Lung (tissue), 12 donors: Measurements from ENCODE around the gene ARHGAP15. TPM values are rescaled to one million over a fixed set of nuclear protein-coding genes. Genes with fewer than 3 reads are reported as not detected.
"Not testable (repeated sequence)": the region's sequence is repeated elsewhere in the genome, so short reads cannot be mapped to it uniquely, and the experiment has no call there.

Experiments
- ATAC-seq: fragments of 200-7000 bp; cut with Tn5 transposase; one replicate; pipeline ENCODE4 v1.9.1; 2020; ENCODE audit warnings: moderate number of reproducible peaks; ENCODE audit not compliant: insufficient read depth, low FRiP score
- DNase-seq, 3 donors: peaks; one replicate each; pipeline ENCODE4 v3.0.0-alpha.2; 2013 to 2017
- H3K27ac ChIP-seq, 2 donors: one replicate each; pipeline ENCODE4 v1.5.1; 2013; ENCODE audit warnings: mild to moderate bottlenecking in 2 of 2, moderate library complexity in 2 of 2, control low read depth in 1 of 2, inconsistent platforms in 1 of 2, low read depth in 1 of 2, low read length in 1 of 2
- H3K27me3 ChIP-seq, 3 donors: one replicate each; pipeline ENCODE4 v1.5.1; 2013; ENCODE audit warnings: low read length in 2 of 3; ENCODE audit not compliant: control insufficient read depth in 3 of 3, insufficient read depth in 3 of 3
- H3K36me3 ChIP-seq, 4 donors: one replicate each; pipeline ENCODE4 v1.5.1; 2013; ENCODE audit warnings: low read length in 4 of 4, mild to moderate bottlenecking in 1 of 4, moderate library complexity in 1 of 4; ENCODE audit not compliant: control insufficient read depth in 4 of 4, insufficient read depth in 4 of 4
- H3K4me1 ChIP-seq, 5 donors: one replicate each; pipeline ENCODE4 v1.5.1; 2013; ENCODE audit warnings: low read length in 5 of 5, mild to moderate bottlenecking in 2 of 5, moderate library complexity in 1 of 5; ENCODE audit not compliant: control insufficient read depth in 5 of 5, insufficient read depth in 5 of 5
- H3K4me3 ChIP-seq: one replicate; pipeline ENCODE4 v1.5.1; 2013; ENCODE audit warnings: mild to moderate bottlenecking, control low read depth, moderate library complexity
- H3K9ac ChIP-seq, 2 donors: one replicate each; pipeline ENCODE4 v1.5.1; 2013; ENCODE audit warnings: low read length in 2 of 2, control low read depth in 1 of 2; ENCODE audit not compliant: insufficient read depth in 1 of 2
- H3K9me3 ChIP-seq, 4 donors: one replicate each; pipeline ENCODE4 v1.5.1; 2013; ENCODE audit warnings: low read length in 3 of 4, mild to moderate bottlenecking in 1 of 4, moderate library complexity in 1 of 4; ENCODE audit not compliant: control insufficient read depth in 4 of 4, insufficient read depth in 3 of 4
- WGBS, 2 donors: extraction: QIAGEN DNeasy Blood & Tissue Kit; methylation state at CpG; one replicate each; pipeline ENCODE4 v1.1.7; 2013; 5-methylcytosine and 5-hydroxymethylcytosine counted together
- polyA plus RNA-seq, 2 donors: library from polyadenylated mRNA; stranded (reverse); fragments of 200-250 nt; gene quantifications; one replicate each; pipeline ENCODE4 v1.2.1, GENCODE V29; 2013
- total RNA-seq, 2 donors: library from RNA; depleted of rRNA in 1 of 2; stranded (reverse); fragments of >200 nt in 1 of 2; gene quantifications; one replicate each; pipeline ENCODE4 v1.2.1, GENCODE V29; 2014 to 2021
- TF ChIP-seq, protein P1 (sequence below): IDR thresholded peaks from 2 replicates; pipeline ENCODE4 v1.5.1; 2012; ENCODE audit warnings: mild to moderate bottlenecking; ENCODE audit errors: control extremely low read depth, extremely low read depth
- donor health status: control.
- donor health status: control.
- donor health status: Bipolar disorder and iron deficiency.
- donor health status: healthy.
- donor health status: DM: yes; HTN: yes; CAD: no.

ARHGAP15 gene
- total and polyA plus RNA-seq, 4 donors = 5.9 to 74.3 (median 13.2) TPM

DNA sequence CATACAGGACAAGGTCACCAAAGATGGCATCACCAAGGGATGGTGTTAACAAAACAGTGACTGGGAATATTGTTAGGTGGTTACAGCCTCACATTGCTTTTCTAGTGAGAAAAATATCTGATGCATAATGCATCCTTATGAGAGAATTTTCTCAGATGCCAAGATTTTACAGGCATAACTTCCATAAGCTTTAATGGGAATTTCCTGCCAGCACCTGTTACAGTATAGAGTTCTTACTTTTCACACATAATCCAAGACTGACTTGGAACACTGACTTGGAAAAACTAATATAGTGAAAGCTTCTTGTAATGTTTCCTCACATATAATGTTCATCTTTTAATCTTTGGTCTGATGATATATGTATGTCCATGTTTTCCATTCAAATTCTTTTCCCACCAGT, 402.8 kb downstream of the ARHGAP15 start:
- DNase-seq (no peak), ATAC-seq (no peak)
- Histone ChIP-seq H3K9me3 (no peaks in the 10 kb centered on the region), H3K4me3 (no peak overlapping the region), H3K27ac (no peak overlapping the region), H3K4me1 (peaks cover 0 to 8% (median 0%) of the 10 kb centered on the region in 5 donors), H3K36me3 (no peaks in the 10 kb centered on the region), H3K9ac (no peak overlapping the region), H3K27me3 (no peaks in the 10 kb centered on the region)
- TF ChIP-seq, protein P1, sequence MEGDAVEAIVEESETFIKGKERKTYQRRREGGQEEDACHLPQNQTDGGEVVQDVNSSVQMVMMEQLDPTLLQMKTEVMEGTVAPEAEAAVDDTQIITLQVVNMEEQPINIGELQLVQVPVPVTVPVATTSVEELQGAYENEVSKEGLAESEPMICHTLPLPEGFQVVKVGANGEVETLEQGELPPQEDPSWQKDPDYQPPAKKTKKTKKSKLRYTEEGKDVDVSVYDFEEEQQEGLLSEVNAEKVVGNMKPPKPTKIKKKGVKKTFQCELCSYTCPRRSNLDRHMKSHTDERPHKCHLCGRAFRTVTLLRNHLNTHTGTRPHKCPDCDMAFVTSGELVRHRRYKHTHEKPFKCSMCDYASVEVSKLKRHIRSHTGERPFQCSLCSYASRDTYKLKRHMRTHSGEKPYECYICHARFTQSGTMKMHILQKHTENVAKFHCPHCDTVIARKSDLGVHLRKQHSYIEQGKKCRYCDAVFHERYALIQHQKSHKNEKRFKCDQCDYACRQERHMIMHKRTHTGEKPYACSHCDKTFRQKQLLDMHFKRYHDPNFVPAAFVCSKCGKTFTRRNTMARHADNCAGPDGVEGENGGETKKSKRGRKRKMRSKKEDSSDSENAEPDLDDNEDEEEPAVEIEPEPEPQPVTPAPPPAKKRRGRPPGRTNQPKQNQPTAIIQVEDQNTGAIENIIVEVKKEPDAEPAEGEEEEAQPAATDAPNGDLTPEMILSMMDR = no peak

GRCh38 chr2:143533846-143534245, 404.6 kb downstream of the ARHGAP15 start:
- 92 to 94% methylated on average over 4 of the region's 4 CpGs for WGBS, 2 donors
- H3K27me3 ChIP-seq = no peaks in the 10 kb centered on the region
- no peak overlapping the region for H3K4me3 ChIP-seq
- TF ChIP-seq, protein P1 = no peak
- no peak for ATAC-seq
- no peaks in the 10 kb centered on the region for H3K4me1 ChIP-seq
- H3K27ac ChIP-seq = no peak overlapping the region
- no peak overlapping the region for H3K9ac ChIP-seq
- H3K9me3 ChIP-seq = no peaks in the 10 kb centered on the region
- H3K36me3 ChIP-seq = no peaks in the 10 kb centered on the region
- no peak for DNase-seq

DNA sequence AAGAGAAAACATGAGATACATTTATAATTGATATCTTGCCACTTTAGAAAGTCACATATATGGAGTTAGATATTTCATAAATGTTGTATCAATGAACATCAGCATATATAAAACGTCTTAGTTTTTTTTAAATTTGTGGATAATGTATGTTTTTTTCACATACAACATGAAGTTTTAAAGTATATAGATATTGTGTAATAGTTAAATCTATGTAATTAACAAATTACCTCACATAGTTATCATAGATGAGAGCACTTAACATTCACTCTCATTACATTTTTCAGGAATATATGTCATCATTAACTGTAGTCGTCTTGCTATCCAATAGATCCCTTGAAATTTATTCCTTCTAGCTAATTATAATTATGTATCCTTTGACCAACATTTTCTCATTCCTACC, 406.6 kb downstream of the ARHGAP15 start:
- 85 to 89% methylated on average over 2 of the region's 2 CpGs for WGBS, 2 donors
- H3K4me3 ChIP-seq = no peak overlapping the region
- H3K9ac ChIP-seq = no peak overlapping the region

DNA sequence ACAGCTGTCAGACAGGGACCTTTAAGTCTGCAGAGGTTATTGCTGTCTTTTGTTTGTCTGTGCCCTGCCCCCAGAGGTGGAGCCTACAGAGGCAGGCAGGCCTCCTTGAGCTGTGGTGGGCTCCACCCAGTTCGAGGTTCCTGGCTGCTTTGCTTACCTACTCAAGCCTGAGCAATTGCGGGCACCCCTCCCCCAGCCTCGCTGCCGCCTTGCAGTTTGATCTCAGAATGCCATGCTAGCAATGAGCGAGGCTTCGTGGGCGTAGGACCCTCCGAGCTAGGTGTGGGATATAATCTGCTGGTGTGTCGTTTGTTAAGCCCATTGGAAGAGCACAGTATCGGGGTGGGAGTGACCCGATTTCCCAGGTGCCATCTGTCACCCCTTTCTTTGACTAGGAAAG, 412.7 kb downstream of the ARHGAP15 start:
- not testable (repeated sequence) for H3K4me3 ChIP-seq, DNase-seq, H3K27me3 ChIP-seq, H3K9me3 ChIP-seq, H3K36me3 ChIP-seq, H3K27ac ChIP-seq, ATAC-seq, H3K9ac ChIP-seq
- WGBS, 2 donors = 87 to 93% methylated on average over 11 of the region's 11 CpGs
- H3K4me1 ChIP-seq = peaks cover 0 to 16% (median 1%) of the 10 kb centered on the region in 5 donors

More for the DNA sequence above, 406.6 kb downstream of the ARHGAP15 start:
- ATAC-seq (no peak), DNase-seq (no peak)
- Histone ChIP-seq H3K27ac (no peak overlapping the region), H3K9me3 (no peaks in the 10 kb centered on the region), H3K27me3 (no peaks in the 10 kb centered on the region), H3K4me1 (no peaks in the 10 kb centered on the region), H3K36me3 (no peaks in the 10 kb centered on the region)
- TF ChIP-seq, protein P1 = no peak
